GM19438 (cell line): ENCODE measurements around the gene JAKMIP1.
"Not testable (repeated sequence)": the region's sequence is repeated elsewhere in the genome, so short reads cannot be mapped to it uniquely, and the experiment has no call there.

Source experiments
- ATAC-seq: cut with Tn5 transposase; IDR thresholded peaks from one replicate; pipeline ENCODE4 v1.9.1; 2021; ENCODE audit warnings: low read depth; ENCODE audit not compliant: unreplicated experiment

Gene JAKMIP1

DNA sequence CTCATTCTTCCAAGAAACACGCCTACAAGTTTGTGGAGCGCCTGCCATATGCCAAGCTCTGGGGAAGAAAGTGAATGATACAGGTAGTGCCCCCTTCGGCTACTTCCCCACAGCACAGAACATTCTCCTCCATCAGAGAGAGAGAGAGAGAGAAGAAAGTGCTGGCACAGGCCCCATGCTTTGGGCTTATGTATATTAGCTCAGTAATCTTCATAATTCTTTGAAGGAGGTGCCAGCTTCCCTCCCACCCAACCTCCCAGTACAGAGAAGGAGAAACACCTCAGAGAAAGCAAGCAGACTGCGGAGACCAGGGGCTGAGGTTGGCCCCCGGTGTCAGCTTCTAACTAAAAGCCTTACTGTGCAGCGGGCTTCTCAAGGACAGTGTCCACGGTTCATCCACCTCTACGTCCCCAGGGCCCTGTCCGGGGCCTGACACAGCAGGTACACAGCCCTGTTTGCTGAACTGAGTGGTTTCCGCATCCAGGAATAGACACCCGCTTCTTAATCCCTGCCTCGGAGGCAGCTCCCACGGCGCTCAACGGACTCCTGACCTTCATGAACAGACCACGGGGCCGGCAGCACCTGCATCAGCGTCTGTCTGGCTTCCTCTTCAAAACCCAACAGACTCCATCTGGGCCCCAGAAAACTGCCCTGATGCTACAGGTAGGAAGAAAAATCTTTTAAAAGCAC is 50.2 kb downstream of the JAKMIP1 start:
- no peak for ATAC-seq

DNA sequence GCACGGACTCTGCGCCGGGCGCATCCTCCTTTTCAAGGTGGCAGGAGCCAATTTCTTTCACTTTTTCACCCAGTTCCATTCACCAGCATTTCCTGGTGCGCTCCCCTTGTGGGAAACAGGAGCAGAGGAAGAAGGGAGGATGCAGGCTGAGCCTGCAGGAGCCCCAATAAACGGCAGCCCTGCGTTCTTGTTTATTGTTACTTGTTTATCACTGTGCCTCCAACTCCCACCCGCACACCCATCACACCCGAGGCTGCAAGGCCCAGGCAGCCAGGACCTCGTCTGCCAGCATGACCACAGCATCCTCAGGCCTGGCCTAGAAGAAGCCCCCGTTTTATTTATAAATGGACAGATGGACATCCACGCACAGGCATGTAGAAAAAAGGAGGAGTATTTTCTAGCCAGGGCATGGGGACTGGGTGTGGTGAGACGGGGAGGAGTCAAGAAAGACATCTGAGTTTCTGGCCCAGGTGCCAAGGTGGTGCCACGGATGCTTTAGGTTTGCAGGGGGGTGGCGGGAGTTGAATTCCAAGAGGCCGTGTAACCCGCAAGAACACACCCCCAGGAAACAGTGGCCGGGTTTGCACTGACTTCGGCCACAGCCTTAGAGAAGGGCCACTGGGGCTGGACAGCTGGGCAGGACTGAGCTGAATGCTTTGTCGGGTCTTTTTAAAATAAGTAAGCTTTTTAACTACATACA is 51.7 kb downstream of the JAKMIP1 start:
- ATAC-seq, result no peak

DNA sequence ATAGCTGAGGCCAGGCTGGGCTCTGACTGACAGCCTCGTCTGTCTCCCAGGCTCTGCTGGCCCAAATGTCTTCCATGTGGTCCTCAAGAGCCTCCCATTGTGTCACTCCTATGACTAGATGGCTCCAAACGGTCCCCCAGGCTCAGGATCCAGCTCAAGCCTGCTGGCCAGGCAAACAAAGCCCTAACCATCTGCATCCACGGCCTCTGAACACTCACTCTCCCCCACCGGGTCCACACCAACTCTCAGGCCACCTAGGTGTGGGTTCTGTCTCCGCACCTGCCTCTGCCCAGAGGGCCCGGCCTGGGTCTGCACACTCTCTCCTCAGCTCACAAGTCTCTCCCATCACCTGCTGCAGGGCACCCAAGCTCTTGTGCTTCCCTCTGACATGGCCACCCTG is 52.9 kb downstream of the JAKMIP1 start:
- no peak for ATAC-seq

DNA sequence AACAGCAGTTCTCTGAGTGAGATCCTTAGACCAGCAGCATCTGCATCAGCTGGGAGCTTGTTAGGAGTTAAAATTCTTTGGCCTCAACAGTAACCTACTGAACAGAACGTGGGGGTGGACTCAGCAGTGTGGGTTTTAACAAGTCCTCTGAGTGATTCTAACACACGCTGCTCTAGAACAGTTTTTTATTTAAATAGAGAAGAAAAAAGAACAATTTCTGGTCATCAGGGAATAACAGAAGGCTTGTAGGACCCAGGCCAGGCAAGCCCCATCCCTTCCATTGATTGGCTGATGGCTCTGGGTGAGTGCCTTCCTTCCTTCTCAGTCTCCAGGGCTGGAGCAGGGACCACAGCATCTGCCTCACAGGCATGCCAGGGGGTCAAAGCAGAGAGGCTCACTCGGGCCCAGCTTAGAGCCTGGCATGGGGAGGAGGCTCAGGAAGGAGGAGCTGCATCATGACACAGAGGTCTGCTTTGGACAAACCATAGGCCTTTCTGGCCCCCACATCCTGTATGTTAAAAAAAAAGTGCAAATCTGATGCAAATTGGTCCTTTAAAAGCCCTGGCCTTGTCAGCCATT is 56.7 kb downstream of the JAKMIP1 start:
- no peak for ATAC-seq

GRCh38 chr4:6142935-6143602 is 57.3 kb downstream of the JAKMIP1 start:
- ATAC-seq, result no peak

DNA sequence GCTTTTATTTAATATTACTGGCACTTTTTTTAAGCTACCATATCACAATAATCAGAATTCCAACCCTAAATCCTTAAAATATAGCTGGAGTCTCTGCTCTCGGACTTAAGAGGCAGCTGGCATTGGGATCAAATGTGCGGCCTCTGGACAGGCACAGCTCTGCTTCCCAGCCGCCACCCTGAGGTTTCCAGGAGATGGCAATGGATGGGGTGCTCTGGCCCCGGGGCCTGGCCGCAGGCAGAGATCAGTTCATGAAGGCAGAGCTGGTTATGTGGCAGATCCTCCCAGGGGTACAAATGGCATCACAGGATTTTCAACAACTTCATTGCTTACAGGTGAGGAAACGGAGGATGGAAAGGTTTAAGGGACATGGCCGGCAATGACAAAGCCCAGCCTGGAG is 57.8 kb downstream of the JAKMIP1 start:
- ATAC-seq, result no peak

- ATAC-seq, result no peak
These were observed 58.8 kb downstream of the JAKMIP1 start for GRCh38 chr4:6141554-6141953.

DNA sequence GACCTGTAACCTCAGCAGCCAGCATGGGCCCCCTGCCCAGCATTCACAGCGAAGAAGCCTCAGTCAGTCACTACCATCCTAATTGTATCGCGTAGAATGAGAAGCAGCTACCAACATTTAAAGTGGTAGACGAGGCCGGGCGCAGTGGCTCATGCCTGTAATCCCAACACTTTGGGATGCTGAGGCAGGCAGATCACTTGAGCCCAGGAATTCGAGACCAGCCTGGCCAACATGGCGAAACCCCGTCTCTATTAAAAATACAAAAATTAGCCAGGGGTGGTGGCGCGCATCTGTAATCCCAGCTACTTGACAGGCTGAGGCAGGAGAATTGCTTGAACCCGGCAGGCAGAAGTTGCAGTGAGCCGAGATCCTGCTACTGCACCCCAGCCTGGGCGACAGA is 59.3 kb downstream of the JAKMIP1 start:
- ATAC-seq, result not testable (repeated sequence)

DNA sequence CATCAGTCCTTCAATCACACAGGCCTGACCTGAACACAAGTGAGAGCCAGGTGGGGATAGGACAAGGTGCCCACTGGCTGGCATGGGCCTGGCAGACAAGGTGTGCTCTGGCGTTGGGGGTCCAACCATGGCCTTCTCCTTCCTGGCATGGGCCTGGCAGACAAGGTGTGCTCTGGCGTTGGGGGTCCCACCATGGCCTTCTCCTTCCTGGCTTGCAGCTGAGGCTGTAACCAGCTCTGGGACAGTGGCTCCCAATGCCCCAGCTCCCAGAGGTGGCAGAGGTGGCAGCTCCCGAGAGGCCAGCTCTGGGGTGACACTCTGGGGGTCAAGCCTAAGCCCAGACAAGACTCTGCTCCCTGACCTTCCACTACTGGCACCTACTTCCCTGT is 62.6 kb downstream of the JAKMIP1 start:
- ATAC-seq, result no peak

GRCh38 chr4:6137027-6137746 is 63.2 kb downstream of the JAKMIP1 start:
- no peak for ATAC-seq

DNA sequence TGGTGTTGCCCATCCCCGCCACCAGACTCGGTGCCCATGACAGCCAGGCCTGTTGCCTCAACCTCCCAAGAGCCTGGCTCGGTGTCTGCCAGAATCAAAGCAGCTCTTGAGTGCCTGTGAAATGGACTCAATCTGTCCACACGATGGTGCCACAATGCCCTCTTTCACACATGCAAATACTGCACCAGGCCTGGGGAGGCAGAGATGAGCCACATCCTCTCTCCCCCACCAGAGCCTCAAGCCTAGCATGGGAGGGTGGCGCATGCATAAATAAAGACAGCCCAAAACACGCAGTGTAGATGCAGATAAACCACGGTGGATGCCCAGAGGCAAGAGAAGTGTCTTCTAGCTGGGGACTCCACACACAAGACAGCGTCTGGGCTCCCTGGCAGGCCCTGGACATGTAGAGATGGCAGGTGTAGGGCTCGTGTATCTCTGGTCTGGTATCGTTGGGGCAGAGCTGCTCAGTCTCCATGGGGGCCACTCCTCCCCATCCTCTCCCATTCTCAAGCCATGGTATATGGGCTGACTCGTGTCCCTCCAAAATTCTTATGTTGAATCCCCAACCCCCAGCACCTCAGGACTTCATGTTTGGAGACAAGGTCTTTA is 65.6 kb downstream of the JAKMIP1 start:
- peak; percentile 95 for ATAC-seq

- ATAC-seq, result no peak
These were observed 67.6 kb downstream of the JAKMIP1 start for GRCh38 chr4:6132716-6133115.

DNA sequence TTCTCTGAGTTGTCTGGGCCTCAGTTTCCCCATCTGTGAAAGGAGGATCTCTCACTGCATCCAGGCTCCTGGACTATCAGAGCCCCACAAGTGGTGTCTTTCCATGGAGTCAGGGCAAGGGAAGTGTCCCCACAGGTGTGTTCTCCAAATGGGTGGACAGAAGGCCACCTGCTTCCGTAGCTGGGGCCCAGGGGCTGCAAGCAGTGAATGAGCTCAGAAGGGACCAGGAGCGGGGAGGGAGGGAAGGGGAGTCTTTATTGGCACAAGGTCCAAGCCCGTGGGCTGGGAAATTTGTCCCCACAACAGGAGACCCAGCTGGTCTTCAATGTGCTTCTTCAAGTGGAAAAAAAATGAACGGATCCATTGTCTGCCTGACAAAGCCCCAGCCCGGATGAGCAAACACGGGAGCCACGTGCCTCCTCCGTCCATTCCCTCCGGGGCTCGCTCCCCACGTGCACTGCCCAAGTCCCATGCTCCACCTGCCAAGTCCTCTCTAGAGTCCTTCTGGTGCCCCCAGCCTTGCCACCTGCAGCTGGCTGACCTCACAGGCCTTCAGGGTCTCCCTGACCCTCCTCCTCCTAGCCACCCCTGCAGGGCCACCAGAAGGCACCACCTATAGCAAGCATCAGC is 72.0 kb downstream of the JAKMIP1 start:
- no peak for ATAC-seq

GRCh38 chr4:6126971-6127745 is 73.2 kb downstream of the JAKMIP1 start:
- no peak for ATAC-seq

DNA sequence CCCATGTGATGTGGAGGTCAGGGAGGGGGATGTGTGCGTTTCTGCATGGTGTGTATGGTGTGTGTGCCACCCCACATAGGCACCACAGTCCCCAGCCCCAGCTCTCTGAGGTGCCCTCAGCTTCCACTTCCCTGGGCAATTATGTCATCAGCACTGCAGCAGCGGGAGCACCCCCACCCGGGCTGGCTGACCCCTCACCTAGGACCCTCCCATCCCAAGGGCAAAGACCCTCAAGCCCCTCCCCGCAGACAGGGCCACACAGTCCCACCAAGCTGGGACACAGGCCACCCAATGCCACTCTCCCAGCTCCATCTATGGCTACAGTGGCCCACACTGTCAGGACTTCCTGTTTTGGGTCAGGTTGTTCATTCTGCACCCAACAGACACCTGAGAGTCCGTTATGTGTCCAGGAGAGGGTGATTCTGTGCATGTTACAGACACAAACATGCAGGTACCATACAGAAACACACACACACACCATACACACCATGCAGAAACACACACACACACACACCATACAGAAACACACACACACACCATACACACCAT is 75.2 kb downstream of the JAKMIP1 start:
- no peak for ATAC-seq

- no peak for ATAC-seq
These were observed 75.8 kb downstream of the JAKMIP1 start for GRCh38 chr4:6124386-6125102.

DNA sequence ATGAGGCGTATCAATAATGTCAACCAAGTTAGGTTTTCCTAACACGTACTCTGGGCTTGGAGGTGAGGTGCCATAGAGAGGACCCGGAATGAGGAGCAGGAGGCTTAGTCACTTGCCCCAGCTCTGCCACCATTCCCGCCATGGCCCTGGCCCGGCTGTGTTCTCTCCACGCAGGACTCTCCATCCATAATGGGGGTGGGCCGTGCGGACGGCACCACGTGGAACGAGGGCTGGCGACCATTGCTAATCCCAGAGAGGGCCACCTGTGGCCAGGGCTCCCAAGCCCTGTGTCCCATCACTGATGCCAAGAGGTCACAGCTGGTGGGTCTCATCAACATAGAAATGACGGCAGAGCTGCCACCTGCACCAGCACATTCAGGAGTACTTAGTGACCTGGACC is 76.4 kb downstream of the JAKMIP1 start:
- ATAC-seq, result no peak

GRCh38 chr4:6123541-6123940 is 76.8 kb downstream of the JAKMIP1 start:
- no peak for ATAC-seq
